T-helper 1 cell treated with Interleukin-12 subunit alpha and Interleukin-12 subunit beta and Interleukin-4 antibody, amounts not matched to agents 30 μg/mL and 1 μg/mL, for 36 hours (primary cell): ENCODE results near the gene A2M.

Source experiments
- H3K27ac Mint-ChIP-seq: one replicate; pipeline ENCODE4 v1.8.0; 2021; ENCODE audit warnings: mild to moderate bottlenecking, mixed read lengths
- H3K27me3 Mint-ChIP-seq: one replicate; pipeline ENCODE4 v1.8.0; 2021; ENCODE audit warnings: low read depth, mixed read lengths
- H3K36me3 Mint-ChIP-seq: one replicate; pipeline ENCODE4 v1.8.0; 2021; ENCODE audit warnings: low read depth, mixed read lengths
- H3K4me1 Mint-ChIP-seq: one replicate; pipeline ENCODE4 v1.8.0; 2021; ENCODE audit warnings: low read depth, mixed read lengths
- H3K4me3 Mint-ChIP-seq: one replicate; pipeline ENCODE4 v1.8.0; 2021; ENCODE audit warnings: mild to moderate bottlenecking, moderate library complexity, mixed read lengths
- H3K9me3 Mint-ChIP-seq: one replicate; pipeline ENCODE4 v1.8.0; 2021; ENCODE audit warnings: mixed read lengths

The A2M gene

DNA sequence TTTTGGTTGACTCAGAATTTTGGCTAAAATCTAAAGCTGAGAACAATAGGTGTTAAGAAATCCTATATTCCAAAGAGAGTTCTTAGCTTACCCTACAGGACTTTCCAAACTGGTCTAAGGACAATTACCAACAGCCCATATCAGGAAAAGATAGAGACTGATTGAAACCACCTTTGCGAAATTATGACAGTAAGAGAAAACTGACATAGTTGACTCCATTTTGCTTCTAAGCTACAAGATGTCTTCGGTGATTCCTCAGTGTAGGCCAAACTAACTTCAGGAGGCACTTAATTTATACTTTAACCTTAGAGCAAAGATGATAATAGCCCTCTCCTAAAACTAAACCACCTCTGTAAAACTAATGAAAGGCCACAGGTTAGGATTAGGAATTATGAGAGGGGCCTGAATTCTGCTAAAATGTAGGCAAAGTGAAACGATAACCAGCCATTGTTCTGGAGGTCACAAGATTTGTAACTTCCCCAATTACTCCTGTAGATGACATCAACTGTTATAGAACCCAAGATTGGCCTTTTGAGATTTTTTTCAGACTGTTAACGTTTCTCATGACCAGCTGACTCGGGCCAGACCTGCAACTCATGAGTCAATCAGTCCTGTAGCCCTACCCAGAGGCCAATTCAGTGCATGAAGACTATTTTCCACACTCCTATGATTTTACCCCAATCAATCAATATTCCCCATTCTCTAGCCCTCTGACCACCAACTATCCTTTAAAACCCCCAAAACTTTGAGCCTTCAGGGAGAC is 83.3 kb downstream of the A2M start:
- Mint-ChIP-seq H3K4me1 (peaks cover 5% of the 10 kb centered on the region), H3K9me3 (no peaks in the 10 kb centered on the region), H3K27ac (no peak overlapping the region), H3K36me3 (no peaks in the 10 kb centered on the region), H3K4me3 (no peak overlapping the region), H3K27me3 (no peaks in the 10 kb centered on the region)

DNA sequence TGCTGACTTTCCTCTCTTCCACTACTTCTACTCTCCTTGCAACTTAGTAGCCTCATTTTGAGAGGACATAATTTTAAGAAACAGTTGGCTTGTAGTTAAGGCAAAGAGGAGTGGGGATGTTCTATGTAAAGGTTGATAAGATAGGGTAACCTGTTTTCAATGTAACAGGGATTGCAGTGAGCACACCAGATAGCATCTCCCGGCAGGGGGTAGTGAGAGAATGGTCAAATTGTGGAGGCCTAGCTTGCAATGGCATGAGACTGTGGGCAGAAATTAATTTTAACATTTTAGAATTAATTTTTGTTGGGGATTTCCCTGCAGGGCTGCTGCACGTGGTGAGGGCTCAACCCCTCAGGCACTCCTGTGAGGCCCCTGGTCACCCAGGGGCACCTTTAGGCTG is 84.9 kb downstream of the A2M start:
- H3K36me3 Mint-ChIP-seq = no peaks in the 10 kb centered on the region
- H3K27me3 Mint-ChIP-seq = no peaks in the 10 kb centered on the region
- no peak overlapping the region for H3K4me3 Mint-ChIP-seq
- H3K9me3 Mint-ChIP-seq = no peaks in the 10 kb centered on the region
- peaks cover 7% of the 10 kb centered on the region for H3K4me1 Mint-ChIP-seq
- H3K27ac Mint-ChIP-seq = no peak overlapping the region

DNA sequence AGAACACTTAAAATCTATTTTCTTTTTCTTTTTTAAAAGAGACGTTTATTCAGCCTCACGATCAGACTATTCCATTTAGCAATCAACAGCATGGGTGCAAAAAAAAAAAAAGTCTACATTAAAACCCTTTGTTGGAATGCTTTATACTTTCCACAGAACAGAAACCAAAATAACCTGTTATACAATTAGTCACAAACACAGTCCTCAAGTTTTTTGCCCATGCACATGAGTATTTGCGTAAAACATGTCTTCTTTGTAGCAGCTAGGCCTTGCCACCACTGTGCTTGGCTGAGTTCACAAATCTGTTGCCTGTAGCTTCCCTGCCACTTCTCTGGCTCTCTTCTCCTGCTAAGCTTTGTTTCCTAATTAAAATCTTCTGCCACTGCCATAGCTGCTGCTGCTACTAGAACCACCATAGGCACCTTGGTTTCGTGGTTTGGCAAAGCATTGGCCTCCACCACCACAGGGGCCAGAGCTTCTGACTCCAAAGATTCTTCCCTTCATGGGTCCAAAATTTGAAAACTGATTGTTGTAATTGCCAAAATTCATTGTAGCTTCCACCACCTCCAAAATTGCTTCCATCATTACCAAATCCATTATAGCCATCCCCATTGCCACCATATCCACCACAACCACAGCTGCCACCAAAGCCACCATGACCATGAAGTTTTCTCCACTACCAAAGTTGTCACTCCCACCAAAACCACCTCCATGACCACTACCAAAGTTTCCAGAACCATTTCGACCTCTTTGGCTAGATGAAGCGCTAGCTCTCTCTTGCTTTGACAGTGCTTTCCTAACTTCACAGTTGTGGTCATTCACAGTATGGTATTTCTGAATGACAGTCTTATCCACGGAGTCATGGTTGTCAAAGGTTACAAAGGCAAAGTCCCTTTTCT is 88.3 kb downstream of the A2M start:
- Mint-ChIP-seq H3K9me3 (no peaks in the 10 kb centered on the region), H3K27ac (peak overlapping the region; percentile 90), H3K4me1 (peaks cover 12% of the 10 kb centered on the region), H3K4me3 (no peak overlapping the region), H3K27me3 (no peaks in the 10 kb centered on the region), H3K36me3 (peaks cover under 1% of the 10 kb centered on the region)

DNA sequence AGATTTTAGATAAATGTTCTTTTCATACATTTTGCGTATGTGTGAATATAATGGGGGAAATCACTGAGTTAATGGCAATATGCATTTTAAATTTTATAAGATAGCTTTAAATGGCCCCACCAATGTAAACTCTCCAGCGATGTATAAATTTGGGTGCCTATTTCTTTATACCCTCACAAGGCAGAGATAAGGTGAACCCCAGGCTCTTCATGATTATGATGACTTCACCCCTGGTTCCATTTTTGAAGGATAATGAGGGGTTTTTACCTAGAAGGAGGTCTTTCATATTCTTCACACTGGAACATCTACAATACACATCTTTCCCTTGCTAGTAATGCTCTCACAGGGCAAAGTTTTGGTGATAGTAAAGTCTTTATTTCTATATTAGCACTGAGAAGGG is 91.2 kb downstream of the A2M start:
- Mint-ChIP-seq H3K4me1 (peaks cover 12% of the 10 kb centered on the region), H3K36me3 (peaks cover 1% of the 10 kb centered on the region), H3K27ac (no peak overlapping the region), H3K4me3 (no peak overlapping the region), H3K9me3 (no peaks in the 10 kb centered on the region), H3K27me3 (no peaks in the 10 kb centered on the region)

DNA sequence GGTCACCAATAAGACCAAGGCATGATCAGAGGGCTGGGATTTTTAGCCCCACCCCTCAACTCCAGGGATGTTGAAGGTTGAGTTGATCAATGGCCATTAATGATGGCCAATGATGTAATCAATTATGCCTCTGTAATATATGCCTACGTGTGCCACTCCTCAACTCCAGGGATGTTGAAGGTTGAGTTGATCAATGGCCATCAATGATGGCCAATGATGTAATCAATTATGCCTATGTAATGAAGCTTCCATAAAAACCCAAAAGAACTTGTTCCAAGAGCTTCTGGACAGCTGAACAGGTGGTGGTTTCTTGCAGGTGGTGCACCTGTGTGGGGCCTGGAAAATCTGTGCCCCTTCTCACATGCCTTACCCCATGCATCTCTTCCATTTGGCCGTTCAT is 93.1 kb downstream of the A2M start:
- peaks cover 1% of the 10 kb centered on the region for H3K36me3 Mint-ChIP-seq
- H3K27me3 Mint-ChIP-seq = no peaks in the 10 kb centered on the region
- peaks cover 11% of the 10 kb centered on the region for H3K9me3 Mint-ChIP-seq
- peaks cover 9% of the 10 kb centered on the region for H3K4me1 Mint-ChIP-seq
- no peak overlapping the region for H3K27ac Mint-ChIP-seq
- H3K4me3 Mint-ChIP-seq = no peak overlapping the region
